ENCODE measurements around the gene PNMA6F.

The PNMA6F gene

DNA sequence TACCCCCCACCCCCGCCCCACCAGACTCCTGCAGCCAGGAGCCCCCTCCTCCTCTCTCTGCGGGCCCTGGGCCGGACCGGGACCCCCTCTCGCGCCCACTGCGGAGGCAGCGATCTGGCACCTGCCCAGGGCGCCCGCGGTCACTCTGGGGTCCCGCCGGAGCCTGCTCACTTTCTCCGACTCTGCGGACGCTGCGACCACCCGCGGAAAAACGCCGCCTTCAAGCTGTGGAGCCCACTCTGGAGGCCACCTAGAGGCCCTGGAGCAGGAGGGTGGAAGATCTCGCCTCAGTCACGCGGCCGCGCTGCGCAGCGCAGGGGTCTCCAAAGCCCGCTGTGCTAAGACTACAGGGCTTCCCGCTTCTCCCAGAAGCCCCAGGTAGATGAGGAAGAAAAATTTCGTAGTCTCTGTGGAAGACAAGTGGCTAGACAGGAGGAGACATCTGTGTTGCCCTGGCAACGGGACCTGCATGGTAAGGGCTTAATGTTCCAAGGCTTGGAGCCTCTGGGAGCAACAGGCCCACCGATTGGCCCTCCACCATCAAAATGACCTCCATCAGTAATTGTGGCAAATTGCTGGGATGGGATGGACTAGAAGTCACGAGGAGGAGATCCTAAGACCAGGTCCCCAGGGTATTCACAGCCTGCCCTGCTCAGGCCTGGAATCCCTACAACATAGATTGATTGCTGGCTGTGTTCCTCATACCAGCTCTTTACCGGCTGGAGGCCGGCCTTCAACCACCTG, at the start of gene PNMA6F:
Gene PNMA6F (minus strand): TSS at position 387 of the 744 bp plus-strand sequence. CDS start 1,093 bp downstream, outside the sequence.
- DNase-seq, result peak; percentile 32

GRCh38 chrX:153371256-153371655, 49.7 kb upstream of the PNMA6F start:
- DNase-seq, result no peak

DNA sequence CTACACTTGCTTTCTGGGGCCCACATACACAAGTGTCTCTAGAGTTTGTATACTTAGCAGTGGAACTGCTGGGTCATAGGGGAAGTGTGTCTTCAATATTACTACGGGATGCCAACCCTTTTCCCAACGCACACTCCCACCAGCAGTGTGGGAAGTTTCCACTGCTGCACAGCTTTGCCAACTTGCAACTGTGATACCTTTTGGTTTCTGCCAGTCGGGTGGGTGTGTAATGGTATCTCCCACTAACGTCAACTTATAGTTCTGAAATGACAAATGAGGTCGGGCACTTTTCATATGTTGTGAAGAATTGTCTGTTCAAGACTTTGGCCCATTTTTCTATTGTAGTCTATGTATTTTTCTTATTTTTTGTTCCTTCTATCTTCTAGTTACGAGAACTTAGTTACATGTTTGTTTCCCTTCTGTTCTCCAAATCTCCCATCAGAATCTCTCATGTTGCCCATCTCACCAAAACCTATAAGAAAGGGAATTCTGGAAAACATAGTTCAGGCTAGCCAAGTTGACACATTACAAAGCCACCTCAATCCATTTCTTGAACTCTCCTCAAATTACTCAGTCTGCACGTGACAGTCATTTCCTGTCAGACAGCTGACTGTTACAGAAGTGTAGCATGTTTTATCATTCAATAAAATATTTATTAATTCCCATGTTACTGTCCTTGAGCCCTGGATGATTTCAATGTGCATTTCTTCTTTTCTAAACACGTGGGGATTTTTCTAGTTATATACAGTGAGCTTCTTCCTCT, 48.9 kb upstream of the PNMA6F start:
- DNase-seq, result no peak

DNA sequence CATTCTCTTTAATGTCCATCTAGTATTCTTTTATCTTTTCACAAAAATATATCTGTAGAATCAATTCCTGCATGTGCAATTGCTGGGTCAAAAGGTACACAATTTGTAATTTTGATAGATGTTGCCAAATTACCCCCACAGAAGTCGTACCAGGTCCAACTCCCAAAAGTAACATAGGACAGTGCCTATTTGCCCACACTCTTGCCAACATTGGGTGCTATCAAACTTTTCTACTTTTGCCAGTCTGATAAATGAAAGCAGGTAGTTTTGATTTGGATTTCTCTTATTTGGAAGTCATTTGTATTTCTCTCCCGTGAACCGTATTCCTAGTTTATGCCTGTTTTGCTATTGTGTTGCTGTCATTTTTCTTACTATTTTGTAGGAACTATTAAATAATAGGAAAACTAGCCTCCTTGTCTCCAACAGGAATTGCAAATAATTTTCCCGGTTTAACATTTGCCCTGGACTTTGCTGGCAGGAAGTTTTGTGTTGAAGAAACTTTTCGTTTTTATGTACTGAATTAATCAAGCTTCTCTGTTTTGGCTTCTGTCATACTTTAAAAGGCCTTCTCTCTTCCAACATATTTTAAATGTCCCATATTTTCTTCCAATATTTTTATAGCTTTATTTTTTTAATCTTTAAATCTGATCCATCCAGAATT, 45.4 kb upstream of the PNMA6F start:
- no peak for DNase-seq

DNA sequence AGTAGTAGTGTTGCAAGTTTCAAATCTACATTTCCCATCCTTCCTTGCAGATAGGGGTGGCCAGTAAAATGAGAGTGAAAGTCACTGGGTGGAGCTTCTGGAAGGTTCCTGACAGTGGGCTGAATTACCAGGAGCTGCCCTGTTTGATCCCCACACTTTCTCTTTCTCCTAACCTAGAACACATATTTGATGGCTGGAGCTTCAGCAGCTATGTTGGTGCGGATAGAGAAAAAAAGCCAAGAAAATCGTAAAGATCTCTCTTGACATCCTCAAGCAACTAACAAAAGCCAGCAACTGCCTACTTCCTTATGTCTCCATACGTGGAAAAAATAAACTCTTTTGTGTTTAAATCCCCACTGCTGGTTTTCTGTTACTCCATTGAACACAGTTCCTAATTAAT, 44.6 kb upstream of the PNMA6F start:
- DNase-seq, result no peak

- no peak for DNase-seq
Measured at GRCh38 chrX:153365670-153366069, 44.1 kb upstream of the PNMA6F start.

- no peak for DNase-seq
Measured at GRCh38 chrX:153361781-153362397, 40.3 kb upstream of the PNMA6F start.

DNA sequence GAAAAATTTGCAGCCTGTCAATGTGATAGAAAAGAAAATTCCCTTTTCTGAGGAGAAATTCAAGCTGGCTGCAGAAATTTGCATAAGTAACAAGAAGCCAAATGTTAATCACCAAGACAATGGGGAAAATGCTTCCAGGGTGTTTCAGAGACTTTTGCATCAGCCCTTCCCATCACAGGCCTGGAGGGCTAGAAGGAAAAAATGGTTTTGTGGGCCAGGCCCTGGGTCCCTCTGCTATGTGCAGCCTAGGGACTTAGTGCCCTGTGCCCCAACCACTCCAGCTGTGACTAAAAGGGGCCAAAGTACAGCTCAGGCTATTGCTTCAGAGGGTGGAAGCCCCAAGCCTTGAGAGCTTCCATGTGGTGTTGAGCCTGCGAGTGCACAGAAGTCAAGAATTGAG, 36.3 kb upstream of the PNMA6F start:
- no peak for DNase-seq

GRCh38 chrX:153353416-153353815, 31.8 kb upstream of the PNMA6F start:
- DNase-seq, result no peak

DNA sequence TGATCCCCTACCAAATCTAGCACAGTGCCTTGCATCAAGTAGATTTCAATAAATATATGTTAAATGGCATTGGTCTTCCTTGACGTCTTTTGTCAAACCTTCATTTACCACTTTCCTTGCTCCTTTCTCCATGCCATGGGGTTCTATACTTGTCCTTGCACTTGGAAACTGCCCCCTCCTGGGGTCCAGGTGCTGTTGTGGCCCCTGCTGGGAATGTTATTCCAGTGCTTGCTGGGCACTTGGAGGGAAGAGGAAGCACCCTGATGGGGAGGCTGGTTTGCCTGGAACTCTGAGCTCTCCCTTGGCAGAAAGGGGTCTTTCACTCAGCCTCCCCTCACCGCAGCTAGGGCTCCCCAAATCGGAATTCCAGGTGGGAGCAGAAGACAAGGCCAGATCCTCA, 31.3 kb upstream of the PNMA6F start:
- no peak for DNase-seq

DNA sequence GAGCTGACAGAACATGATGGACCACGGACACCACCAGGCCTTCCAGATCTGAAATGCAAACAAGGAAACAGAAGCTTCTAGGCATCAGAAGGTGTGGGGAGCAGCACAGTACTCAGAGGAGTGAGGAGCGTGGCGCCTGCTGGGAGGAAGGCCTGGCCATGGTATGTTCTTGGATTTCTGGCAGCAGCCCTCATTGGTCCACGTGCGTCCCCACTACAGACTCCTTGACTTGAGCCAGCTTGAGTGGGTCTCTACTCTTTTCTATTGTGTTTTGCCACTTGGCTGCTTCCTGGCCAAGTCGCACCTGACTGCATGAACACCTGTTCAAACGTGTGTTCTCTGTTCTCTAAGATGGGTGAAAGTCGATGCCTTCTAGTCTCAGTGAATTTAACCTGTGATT, 30.4 kb upstream of the PNMA6F start:
- no peak for DNase-seq

DNA sequence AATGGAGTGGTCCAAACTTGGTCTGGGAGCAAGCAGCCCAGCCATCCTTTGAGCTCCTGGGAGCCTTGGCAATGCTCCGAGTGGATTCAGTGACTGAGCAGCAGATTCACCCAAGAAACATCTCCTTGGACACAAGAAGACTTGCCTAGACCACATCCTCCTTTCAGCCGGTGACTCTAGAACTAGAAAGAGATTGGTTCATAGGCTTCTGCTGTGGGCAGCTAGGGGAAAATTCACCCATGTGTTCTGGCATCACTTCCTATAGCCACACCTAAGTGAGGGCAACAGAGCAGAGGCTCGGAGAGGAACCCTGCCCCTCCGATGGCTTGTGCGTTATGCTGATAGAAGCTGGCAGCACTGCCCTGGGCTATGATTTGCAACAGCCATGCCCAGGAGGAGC, 28.4 kb upstream of the PNMA6F start:
- no peak for DNase-seq

GRCh38 chrX:153348421-153348820, 26.9 kb upstream of the PNMA6F start:
- DNase-seq, result no peak

GRCh38 chrX:153347530-153347929, 26.0 kb upstream of the PNMA6F start:
- no peak for DNase-seq

GRCh38 chrX:153343674-153344073, 22.1 kb upstream of the PNMA6F start:
- no peak for DNase-seq

DNA sequence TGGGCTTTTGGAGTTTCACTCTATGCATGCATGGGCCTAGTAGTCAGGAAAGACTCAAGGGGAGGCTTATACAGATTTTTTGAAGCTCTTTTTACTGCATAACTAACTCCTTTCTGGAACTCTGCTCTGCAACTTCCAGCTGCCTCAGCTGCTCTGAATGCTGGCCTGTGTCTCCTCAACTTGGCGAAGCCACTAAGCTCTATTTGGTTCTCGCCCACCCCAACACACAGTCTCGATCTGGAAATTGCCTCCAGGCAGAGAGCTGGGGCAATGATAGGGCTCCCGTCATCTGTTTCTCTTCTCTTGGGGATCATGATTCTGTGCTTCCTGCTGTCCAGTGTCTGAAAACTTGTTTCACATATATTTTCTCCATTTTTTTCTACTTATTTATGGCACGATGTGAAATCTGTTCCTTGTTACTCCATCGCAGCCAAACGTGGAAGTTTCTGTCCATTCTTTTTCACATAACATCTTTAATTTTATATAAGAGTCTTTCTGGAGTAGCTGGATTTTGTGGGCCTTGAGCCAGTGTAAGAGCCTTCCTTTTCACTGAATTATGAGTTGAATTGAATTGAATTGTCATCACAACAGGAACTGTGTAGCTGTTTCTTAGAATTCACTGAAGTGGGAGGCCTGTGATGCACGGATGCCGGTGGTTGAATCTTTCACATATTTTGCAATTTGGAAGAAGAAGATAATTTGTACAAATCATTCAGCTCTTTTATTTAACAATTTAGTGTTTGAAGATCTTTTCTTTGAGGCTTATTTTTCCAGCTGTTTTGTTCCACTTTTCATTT, 21.4 kb upstream of the PNMA6F start:
- DNase-seq, result no peak

DNA sequence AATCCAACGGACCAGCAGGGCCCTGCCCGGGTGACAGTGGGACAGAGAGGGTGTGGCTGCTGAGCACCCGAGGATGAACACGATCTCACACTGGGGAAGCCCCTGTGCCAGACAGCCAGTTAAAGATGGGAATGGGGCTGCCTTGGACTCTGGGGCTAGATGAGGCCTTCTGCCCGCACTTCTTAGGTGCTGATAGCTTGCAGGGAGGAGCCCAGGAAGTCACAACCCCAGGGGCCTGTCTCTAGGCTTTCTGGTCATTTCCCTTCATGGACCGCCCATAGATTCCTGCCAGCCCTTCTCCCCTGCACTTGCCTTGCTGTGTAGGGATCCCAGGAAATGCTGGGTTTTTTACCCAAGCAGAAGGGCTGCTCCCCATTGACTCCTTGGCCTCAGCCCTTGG, 18.5 kb upstream of the PNMA6F start:
- DNase-seq, result no peak

- no peak for DNase-seq
Measured at GRCh38 chrX:153339662-153340061, 18.1 kb upstream of the PNMA6F start.

- DNase-seq, result no peak
Measured at GRCh38 chrX:153338836-153339235, 17.3 kb upstream of the PNMA6F start.

- DNase-seq, result no peak
Measured at GRCh38 chrX:153336988-153337387, 15.4 kb upstream of the PNMA6F start.

GRCh38 chrX:153336121-153336894, 14.7 kb upstream of the PNMA6F start:
- DNase-seq, result no peak
